Sigmoid colon (tissue), 3 donors: Measurements from ENCODE around the gene SLC5A4.

Experiments
- POLR2A ChIP-seq, 2 donors: fragments of 450-650 bp; IDR thresholded peaks; one replicate each; pipeline ENCODE4 v1.6.1; 2016; ENCODE audit warnings: antibody characterized with exemption in 2 of 2, mild to moderate bottlenecking in 2 of 2, moderate library complexity in 2 of 2
- TF ChIP-seq, protein P1 (sequence below), 4 experiments: fragments of 450-650 bp in 3 of 4; fragments of 200-600 bp in 1 of 4; IDR thresholded peaks; one replicate each; pipeline ENCODE4 v1.5.1; 2016 to 2019; ENCODE audit warnings: antibody characterized with exemption in 4 of 4, mild to moderate bottlenecking in 3 of 4, moderate library complexity in 2 of 4

DNA sequence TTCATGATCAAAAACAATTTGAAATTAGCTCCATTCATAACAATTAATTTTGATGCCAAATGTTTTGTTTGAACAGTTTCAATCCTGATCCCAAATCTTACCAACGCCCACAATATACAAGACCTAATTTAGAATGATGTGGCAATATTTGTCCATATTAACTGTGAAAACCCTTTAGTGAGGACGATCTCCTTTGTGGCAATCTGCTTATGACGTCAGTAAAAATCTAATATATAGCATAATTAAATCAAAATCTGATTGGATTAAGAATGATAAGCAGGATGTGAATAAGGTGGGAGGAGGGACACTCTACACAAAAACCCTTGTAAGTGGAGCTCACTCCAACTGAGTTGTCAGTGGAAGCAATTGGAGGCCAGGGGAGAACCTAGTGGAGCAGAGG lies 11.9 kb upstream of the SLC5A4 start:
- TF ChIP-seq, protein P1, sequence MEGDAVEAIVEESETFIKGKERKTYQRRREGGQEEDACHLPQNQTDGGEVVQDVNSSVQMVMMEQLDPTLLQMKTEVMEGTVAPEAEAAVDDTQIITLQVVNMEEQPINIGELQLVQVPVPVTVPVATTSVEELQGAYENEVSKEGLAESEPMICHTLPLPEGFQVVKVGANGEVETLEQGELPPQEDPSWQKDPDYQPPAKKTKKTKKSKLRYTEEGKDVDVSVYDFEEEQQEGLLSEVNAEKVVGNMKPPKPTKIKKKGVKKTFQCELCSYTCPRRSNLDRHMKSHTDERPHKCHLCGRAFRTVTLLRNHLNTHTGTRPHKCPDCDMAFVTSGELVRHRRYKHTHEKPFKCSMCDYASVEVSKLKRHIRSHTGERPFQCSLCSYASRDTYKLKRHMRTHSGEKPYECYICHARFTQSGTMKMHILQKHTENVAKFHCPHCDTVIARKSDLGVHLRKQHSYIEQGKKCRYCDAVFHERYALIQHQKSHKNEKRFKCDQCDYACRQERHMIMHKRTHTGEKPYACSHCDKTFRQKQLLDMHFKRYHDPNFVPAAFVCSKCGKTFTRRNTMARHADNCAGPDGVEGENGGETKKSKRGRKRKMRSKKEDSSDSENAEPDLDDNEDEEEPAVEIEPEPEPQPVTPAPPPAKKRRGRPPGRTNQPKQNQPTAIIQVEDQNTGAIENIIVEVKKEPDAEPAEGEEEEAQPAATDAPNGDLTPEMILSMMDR (IDR thresholded peaks at IDR 0.05) = no peak
- TF ChIP-seq POLR2A (IDR thresholded peaks at IDR 0.05) = no peak
